ENCODE measurements around the gene GLDN.

GRCh38 chr15:51316636-51317035 lies 24.8 kb upstream of the GLDN start:
- TF ChIP-seq POLR2A (IDR thresholded peaks at IDR 0.05; ENCODE audit: low read length) (no peak), GATA1 (IDR thresholded peaks at IDR 0.05; ENCODE audit: low read depth, low read length) (no peak)

Measured in erythroblast (primary cell).